Esophagus squamous epithelium (tissue), 4 donors: Measurements from ENCODE around the gene DUSP19.

ENCODE experiments used
- CTCF ChIP-seq, 6 experiments: fragments of 450-650 bp in 4 of 6; fragments of 200-600 bp in 2 of 6; sonication (generic) in 2 of 6; IDR thresholded peaks; one replicate each; pipeline ENCODE4 v1.5.1; 2016 to 2019; ENCODE audit warnings: antibody characterized with exemption in 6 of 6, mild to moderate bottlenecking in 4 of 6, moderate library complexity in 4 of 6
- POLR2A ChIP-seq, 4 donors: fragments of 450-650 bp; IDR thresholded peaks; one replicate each; pipeline ENCODE4 v1.6.1; 2017; ENCODE audit warnings: antibody characterized with exemption in 4 of 4, mild to moderate bottlenecking in 4 of 4, moderate library complexity in 3 of 4

GRCh38 chr2:183070942-183071844, 7.4 kb upstream of the DUSP19 start:
- TF ChIP-seq CTCF (IDR thresholded peaks at IDR 0.05) (peak in 2 of 6 experiments; percentile 5 to 40), POLR2A (IDR thresholded peaks at IDR 0.05) (no peak)
